HepG2 (cell line): ENCODE data around the gene RTBDN. TPM values are rescaled to one million over a fixed set of nuclear protein-coding genes. Genes with fewer than 3 reads are reported as not detected.
"Not testable (repeated sequence)": the region's sequence is repeated elsewhere in the genome, so short reads cannot be mapped to it uniquely, and the experiment has no call there.

Experiments used
- ATAC-seq: fragments of 200-7000 bp; cut with Tn5 transposase; 3 replicates; pipeline ENCODE4 v1.9.1; 2020; ENCODE audit warnings: mild to moderate bottlenecking, moderate library complexity
- BruUV-seq: library from RNA; stranded (reverse); fragments of 400-500 nt; replicated peaks from 2 replicates; lab custom pipeline; 2021; lab: Mats Ljungman, UMichigan
- CTCF ChIA-PET: fragments of 300-600 bp; formaldehyde crosslinking; extraction: SDS; loops from one replicate; lab custom pipeline; 2021; ENCODE audit warnings: low total read pairs, inconsistent platforms, low intra/inter-chr PET ratio; lab: Yijun Ruan, JAX
- POLR2A ChIA-PET: fragments of 350-600 bp; sonication (Branson Sonifier 250); formaldehyde crosslinking; loops from one replicate; lab custom pipeline; 2020; ENCODE audit warnings: antibody characterized with exemption, inconsistent platforms; lab: Yijun Ruan, JAX
- DNase-seq: peaks from one replicate; pipeline ENCODE4 v3.0.0-alpha.2; 2015; ENCODE audit warnings: low spot score
- FAIRE-seq: peaks from 3 replicates; lab custom pipeline; 2011; peaks lifted over from hg19 to GRCh38; lab: Jason Lieb, UNC
- H2AFZ ChIP-seq: one replicate; pipeline ENCODE4 v1.6.1; 2011; ENCODE audit warnings: low read length, inconsistent platforms
- H3K27ac ChIP-seq: fragments of 300-600 bp; 3 replicates; pipeline ENCODE4 v1.8.0; 2011; ENCODE audit warnings: mixed run types, mild to moderate bottlenecking, mixed read lengths, low read length, inconsistent platforms; ENCODE audit not compliant: insufficient read depth; ENCODE audit errors: extremely low read length
- H3K27me3 ChIP-seq, 2 experiments: fragments of 200-600 bp in 1 of 2; 2 replicates in 1 of 2; 3 replicates in 1 of 2; pipeline versions ENCODE4 v1.6.0 to v1.8.0; 2011; ENCODE audit warnings: low read length in 2 of 2, mild to moderate bottlenecking in 2 of 2, moderate library complexity in 2 of 2, inconsistent platforms in 1 of 2; ENCODE audit not compliant: insufficient read depth in 2 of 2, control insufficient read depth in 1 of 2
- H3K36me3 ChIP-seq, 2 experiments: fragments of 200-600 bp in 1 of 2; replicated peaks in 1 of 2; 2 replicates in 1 of 2; 3 replicates in 1 of 2; pipeline versions ENCODE4 v1.5.1 to v1.8.0; 2011; ENCODE audit warnings: low read length in 2 of 2, inconsistent platforms in 1 of 2; ENCODE audit not compliant: insufficient read depth in 2 of 2, control insufficient read depth in 1 of 2
- H3K4me1 ChIP-seq: 2 replicates; pipeline ENCODE4 v1.5.1; 2012; ENCODE audit warnings: low read length, inconsistent platforms; ENCODE audit not compliant: insufficient read depth
- H3K4me2 ChIP-seq: 2 replicates; pipeline ENCODE4 v1.6.0; 2011; ENCODE audit warnings: low read depth, low read length, inconsistent platforms
- H3K4me3 ChIP-seq, 3 experiments: fragments of 200-600 bp in 1 of 3; sonication (generic), shearing (Covaris generic) in 1 of 3; replicated peaks in 1 of 3; 2 replicates each; pipeline ENCODE4 v1.5.1; 2011 to 2016; ENCODE audit warnings: low read length in 3 of 3, inconsistent platforms in 2 of 3, low read depth in 2 of 3, mild to moderate bottlenecking in 2 of 3, control low read depth in 1 of 3, mixed read lengths in 1 of 3; ENCODE audit not compliant: insufficient read depth in 1 of 3
- H3K79me2 ChIP-seq: one replicate; pipeline ENCODE4 v1.6.1; 2011; ENCODE audit warnings: low read length, inconsistent platforms; ENCODE audit not compliant: insufficient read depth
- H3K9ac ChIP-seq: 2 replicates; pipeline ENCODE4 v1.6.0; 2011; ENCODE audit warnings: mild to moderate bottlenecking, low read depth, low read length, inconsistent platforms; ENCODE audit not compliant: insufficient read depth
- H3K9me3 ChIP-seq: 2 replicates; pipeline ENCODE4 v1.5.1; 2012; ENCODE audit warnings: mild to moderate bottlenecking, low read length
- H4K20me1 ChIP-seq: 2 replicates; pipeline ENCODE4 v1.6.0; 2011; ENCODE audit warnings: inconsistent platforms, mild to moderate bottlenecking, low read length, moderate library complexity; ENCODE audit not compliant: insufficient read depth
- ATM ChIP-seq: fragments of 450-650 bp; IDR thresholded peaks from 2 replicates; pipeline ENCODE4 v1.7.1; 2017; ENCODE audit warnings: mild to moderate bottlenecking, borderline replicate concordance
- HOXA7 ChIP-seq: sonication (generic); formaldehyde crosslinking; IDR thresholded peaks from 2 replicates; pipeline ENCODE4 v1.8.1; 2022; ENCODE audit warnings: mild to moderate bottlenecking, missing genetic modification reagents, moderate library complexity
- NR2F6 ChIP-seq, 2 experiments: IDR thresholded peaks; 2 replicates each; pipeline ENCODE4 v1.6.1; 2016; ENCODE audit warnings: antibody characterized with exemption in 1 of 2, mild to moderate bottlenecking in 1 of 2
- RFXANK ChIP-seq: IDR thresholded peaks from 2 replicates; pipeline ENCODE4 v1.6.1; 2016
- ZMAT3 ChIP-seq: sonication (generic); formaldehyde crosslinking; conservative IDR thresholded peaks from 2 replicates; pipeline ENCODE4 v1.7.0; 2021; ENCODE audit warnings: missing genetic modification reagents
- ZNF230 ChIP-seq: sonication (generic); formaldehyde crosslinking; IDR thresholded peaks from 2 replicates; pipeline ENCODE4 v1.4.0; 2020; ENCODE audit warnings: mild to moderate bottlenecking, missing genetic modification reagents
- ZNF24 ChIP-seq: fragments of 450-650 bp; IDR thresholded peaks from 2 replicates; pipeline ENCODE4 v1.6.1; 2017; ENCODE audit warnings: antibody characterized with exemption, mild to moderate bottlenecking
- ZSCAN22 ChIP-seq: sonication (generic); formaldehyde crosslinking; IDR thresholded peaks from 2 replicates; pipeline ENCODE4 v1.4.0; 2020; ENCODE audit warnings: mild to moderate bottlenecking, missing genetic modification reagents
- WGBS: methylation state at CpG from one replicate; pipeline ENCODE4 v1.1.6; 2017; ENCODE audit warnings: low lambda C conversion rate; 5-methylcytosine and 5-hydroxymethylcytosine counted together
- in situ Hi-C: cut with HindIII; loops from 2 replicates; pipeline ENCODE4 v1.10.0; 2017; ENCODE audit warnings: low pct_unique_long_range_greater_than_20kb; ENCODE audit not compliant: extremely low pct_ligation_motif_present
- intact Hi-C: fragments of 100-400 bp; cut with micrococcal nuclease; formaldehyde crosslinking; loops from one replicate; pipeline ENCODE4 v1.10.0; 2022; ENCODE audit not compliant: unreplicated experiment
- polyA plus RNA-seq, 8 experiments: library from polyadenylated mRNA; depleted of rRNA in 3 of 8; stranded (reverse) in 7 of 8; unstranded in 1 of 8; fragments of >200 nt; fragmentation: Illumina TruSeq in 4 of 8; extraction: Trizol in 4 of 8; gene quantifications; 2 replicates each; pipeline versions ENCODE4 v1.2.1 to v1.2.3, GENCODE V29; 2011 to 2016; ENCODE audit warnings: low read depth in 4 of 8, missing spikeins in 1 of 8, mixed read lengths in 1 of 8; ENCODE audit not compliant: insufficient read depth in 1 of 8
- total RNA-seq, 5 experiments: library from RNA; depleted of rRNA; stranded (reverse); fragments of >200 nt; fragmentation: Illumina TruSeq; extraction: Trizol; gene quantifications; 2 replicates each; pipeline ENCODE4 v1.2.3, GENCODE V29; 2016; ENCODE audit warnings: low read depth in 1 of 5
- TF ChIP-seq, protein P1 (sequence below): sonication (generic); formaldehyde crosslinking; IDR thresholded peaks from 2 replicates; pipeline ENCODE4 v1.4.0; 2020; ENCODE audit warnings: missing genetic modification reagents
- TF ChIP-seq, protein P2 (sequence below): sonication (generic); formaldehyde crosslinking; IDR thresholded peaks from 2 replicates; pipeline ENCODE4 v1.4.0; 2020; ENCODE audit warnings: mild to moderate bottlenecking, missing genetic modification reagents

RTBDN gene
- total and polyA plus RNA-seq, 2 of the 13 experiments (the other 11 are each of a cell fraction or from before 2014, with no cell fraction given) = 0.27 to 0.48 TPM

DNA sequence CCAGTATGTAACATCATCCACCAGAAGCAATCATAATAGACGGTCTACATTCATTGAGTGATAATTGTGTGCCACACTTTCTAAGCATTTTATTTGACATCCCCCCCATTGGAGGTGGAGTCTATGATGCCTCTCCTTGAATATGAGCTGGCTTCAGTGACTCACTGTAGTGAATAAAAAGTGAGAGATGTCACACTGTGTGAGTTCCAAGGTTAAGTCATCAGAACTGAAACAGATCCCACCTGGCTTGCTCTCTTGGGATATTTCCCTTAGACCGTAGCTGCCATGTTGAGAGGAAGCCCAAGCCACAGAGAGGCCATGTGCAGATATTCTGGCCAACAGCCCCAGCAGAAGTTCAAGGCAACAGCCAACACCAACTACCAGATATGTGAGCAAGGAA lies 12.6 kb downstream of the RTBDN start:
- no peak for TF ChIP-seq ZMAT3 (CRISPR knock-in tag)
- no peak for TF ChIP-seq ZSCAN22 (CRISPR knock-in tag)
- no peak for TF ChIP-seq ZNF230 (CRISPR knock-in tag)
- TF ChIP-seq RFXANK (CRISPR knock-in tag) = no peak
- TF ChIP-seq, protein P1, sequence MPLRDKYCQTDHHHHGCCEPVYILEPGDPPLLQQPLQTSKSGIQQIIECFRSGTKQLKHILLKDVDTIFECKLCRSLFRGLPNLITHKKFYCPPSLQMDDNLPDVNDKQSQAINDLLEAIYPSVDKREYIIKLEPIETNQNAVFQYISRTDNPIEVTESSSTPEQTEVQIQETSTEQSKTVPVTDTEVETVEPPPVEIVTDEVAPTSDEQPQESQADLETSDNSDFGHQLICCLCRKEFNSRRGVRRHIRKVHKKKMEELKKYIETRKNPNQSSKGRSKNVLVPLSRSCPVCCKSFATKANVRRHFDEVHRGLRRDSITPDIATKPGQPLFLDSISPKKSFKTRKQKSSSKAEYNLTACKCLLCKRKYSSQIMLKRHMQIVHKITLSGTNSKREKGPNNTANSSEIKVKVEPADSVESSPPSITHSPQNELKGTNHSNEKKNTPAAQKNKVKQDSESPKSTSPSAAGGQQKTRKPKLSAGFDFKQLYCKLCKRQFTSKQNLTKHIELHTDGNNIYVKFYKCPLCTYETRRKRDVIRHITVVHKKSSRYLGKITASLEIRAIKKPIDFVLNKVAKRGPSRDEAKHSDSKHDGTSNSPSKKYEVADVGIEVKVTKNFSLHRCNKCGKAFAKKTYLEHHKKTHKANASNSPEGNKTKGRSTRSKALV (CRISPR knock-in tag) = no peak
- TF ChIP-seq, protein P2, sequence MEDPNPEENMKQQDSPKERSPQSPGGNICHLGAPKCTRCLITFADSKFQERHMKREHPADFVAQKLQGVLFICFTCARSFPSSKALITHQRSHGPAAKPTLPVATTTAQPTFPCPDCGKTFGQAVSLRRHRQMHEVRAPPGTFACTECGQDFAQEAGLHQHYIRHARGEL (CRISPR knock-in tag) = no peak
- TF ChIP-seq HOXA7 (CRISPR knock-in tag) = no peak
- TF ChIP-seq NR2F6 (IDR thresholded peaks at IDR 0.05) = no peak
- no peak for TF ChIP-seq NR2F6 (CRISPR knock-in tag; IDR thresholded peaks at IDR 0.05)
- TF ChIP-seq ZNF24 = no peak
- TF ChIP-seq ATM = no peak
- Histone ChIP-seq H3K27ac (no peak overlapping the region), H4K20me1 (no peaks in the 10 kb centered on the region), H3K9me3 (no peaks in the 10 kb centered on the region), H3K79me2 (no peaks in the 10 kb centered on the region), H3K4me3 (no peak overlapping the region), H3K4me2 (no peak overlapping the region), H3K36me3 (no peaks in the 10 kb centered on the region), H3K4me1 (peaks cover 11% of the 10 kb centered on the region), H3K9ac (no peak overlapping the region), H3K27me3 (no peaks in the 10 kb centered on the region), H2AFZ (no peak overlapping the region)
- ChIA-PET CTCF (no interaction called here), POLR2A (no interaction called here)
- BruUV-seq = no TSS peak
- no peak for FAIRE-seq
- ATAC-seq = no peak
- intact Hi-C loops (no loop called here), in situ Hi-C loops (no loop called here)
- WGBS = 66% methylated on average over 2 of the region's 2 CpGs
- DNase-seq = no peak

DNA sequence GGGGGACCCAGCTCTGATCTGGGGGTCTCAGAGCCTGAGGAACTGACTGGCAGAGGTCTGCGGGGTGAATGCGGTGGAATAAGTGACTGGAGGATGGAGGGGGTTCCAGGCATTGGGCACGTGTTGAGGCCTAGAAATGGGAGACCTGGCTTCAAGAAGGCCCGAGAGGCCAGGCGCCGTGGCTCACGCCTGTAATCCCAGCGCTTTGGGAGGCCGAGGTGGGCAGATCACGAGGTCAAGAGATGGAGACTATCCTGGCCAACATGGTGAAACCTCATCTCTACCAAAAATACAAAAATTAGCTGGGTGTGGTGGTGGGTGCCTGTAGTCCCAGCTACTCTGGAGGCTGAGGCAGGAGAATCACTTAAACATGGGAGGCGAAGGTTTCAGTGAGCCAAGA lies 16.6 kb downstream of the RTBDN start:
- H3K4me1 ChIP-seq, FAIRE-seq, BruUV-seq, intact Hi-C loops, H3K27me3 ChIP-seq, H3K27ac ChIP-seq, H3K4me2 ChIP-seq, H3K9ac ChIP-seq, H4K20me1 ChIP-seq, ATAC-seq, H2AFZ ChIP-seq, H3K36me3 ChIP-seq, CTCF ChIA-PET, H3K9me3 ChIP-seq, H3K4me3 ChIP-seq, DNase-seq, in situ Hi-C loops, H3K79me2 ChIP-seq, POLR2A ChIA-PET: not testable (repeated sequence)
- WGBS = 86% methylated on average over 11 of the region's 11 CpGs

DNA sequence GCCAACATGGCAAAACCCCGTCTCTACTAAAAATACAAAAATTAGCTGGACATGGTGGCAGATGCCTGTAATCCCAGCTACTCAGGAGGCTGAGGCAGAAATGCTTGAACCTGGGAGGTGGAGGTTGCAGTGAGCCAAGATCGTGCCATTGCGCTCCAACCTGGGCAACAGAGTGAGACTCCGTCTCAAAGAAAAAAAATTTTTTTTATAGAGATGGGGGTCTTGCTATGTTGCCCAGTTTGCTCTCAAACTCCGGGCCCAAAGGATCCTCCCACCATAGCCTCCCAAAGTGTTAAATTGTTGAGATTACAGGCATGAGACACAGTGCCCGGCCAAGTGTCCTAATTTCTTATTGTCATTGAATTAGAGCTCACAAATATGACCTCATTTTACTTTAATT lies 17.2 kb downstream of the RTBDN start:
- BruUV-seq, H3K9me3 ChIP-seq, in situ Hi-C loops, H3K4me3 ChIP-seq, intact Hi-C loops, DNase-seq, H3K4me2 ChIP-seq, H4K20me1 ChIP-seq, H3K36me3 ChIP-seq, H2AFZ ChIP-seq, H3K27ac ChIP-seq, H3K27me3 ChIP-seq, H3K79me2 ChIP-seq, H3K4me1 ChIP-seq, FAIRE-seq, CTCF ChIA-PET, POLR2A ChIA-PET, H3K9ac ChIP-seq, ATAC-seq: not testable (repeated sequence)
- WGBS = 87% methylated on average over 6 of the region's 6 CpGs
